Mammary epithelial cell (primary cell): ENCODE results near the gene RARRES1.

ENCODE experiments used
- CTCF ChIP-seq, 2 donors: IDR thresholded peaks in 1 of 2; conservative IDR thresholded peaks in 1 of 2; 2 replicates each; pipeline ENCODE4 v1.5.1; 2011 to 2012; ENCODE audit warnings: inconsistent platforms in 2 of 2, low read length in 2 of 2, mild to moderate bottlenecking in 2 of 2, control low read depth in 1 of 2, low read depth in 1 of 2; ENCODE audit not compliant: insufficient read depth in 1 of 2; ENCODE audit errors: extremely low read depth in 1 of 2
- EZH2 ChIP-seq: IDR thresholded peaks from 2 replicates; pipeline ENCODE4 v1.6.1; 2012; ENCODE audit warnings: low read length, inconsistent platforms, borderline replicate concordance

GRCh38 chr3:158777161-158777873 lies 45.1 kb upstream of the RARRES1 start:
- TF ChIP-seq CTCF (conservative IDR thresholded peaks at IDR 0.05 in 1 of 2, IDR thresholded peaks at IDR 0.05 in 1 of 2; ENCODE audit: extremely low read depth in 1 of 2, insufficient read depth in 1 of 2, low read depth in 1 of 2, low read length in 2 of 2) (no peak), EZH2 (no peak)
